GM12864 (cell line): ENCODE data around the gene HTR2C.
"Not testable (repeated sequence)": the region's sequence is repeated elsewhere in the genome, so short reads cannot be mapped to it uniquely, and the experiment has no call there.

Experiments used
- DNase-seq: peaks from one replicate; pipeline ENCODE4 v3.0.0-alpha.2; 2011; ENCODE audit warnings: low read depth
- H3K4me3 ChIP-seq: 2 replicates; pipeline ENCODE4 v1.5.1; 2011; ENCODE audit warnings: mild to moderate bottlenecking, low read depth, low read length, control low read depth
- CTCF ChIP-seq: IDR thresholded peaks from 2 replicates; pipeline ENCODE4 v1.5.1; 2011; ENCODE audit warnings: low read depth, mild to moderate bottlenecking, moderate library complexity, low read length, control low read depth, inconsistent platforms; ENCODE audit errors: missing control alignments

Gene HTR2C

DNA sequence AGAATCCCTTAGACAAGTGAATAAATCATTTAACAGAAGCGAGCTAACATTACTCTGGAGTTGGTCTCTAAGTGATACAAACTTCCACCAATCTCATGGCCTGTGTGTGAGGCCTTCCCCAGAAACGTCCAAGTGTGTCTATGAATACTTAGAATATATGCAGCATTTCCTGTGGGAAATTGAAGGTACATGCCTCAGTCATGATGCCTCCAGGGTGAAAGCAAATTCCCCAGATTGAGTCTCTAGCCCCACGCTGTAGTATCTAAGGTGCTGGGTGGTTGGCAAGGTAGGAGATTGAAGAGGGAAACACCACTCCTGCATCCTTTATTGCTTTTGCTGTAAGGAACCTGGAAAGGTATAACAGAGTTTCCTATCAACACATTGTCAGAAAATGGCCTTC, 319.7 kb downstream of the HTR2C start:
- TF ChIP-seq CTCF, result no peak
- no peak for DNase-seq
- no peak overlapping the region for H3K4me3 ChIP-seq

DNA sequence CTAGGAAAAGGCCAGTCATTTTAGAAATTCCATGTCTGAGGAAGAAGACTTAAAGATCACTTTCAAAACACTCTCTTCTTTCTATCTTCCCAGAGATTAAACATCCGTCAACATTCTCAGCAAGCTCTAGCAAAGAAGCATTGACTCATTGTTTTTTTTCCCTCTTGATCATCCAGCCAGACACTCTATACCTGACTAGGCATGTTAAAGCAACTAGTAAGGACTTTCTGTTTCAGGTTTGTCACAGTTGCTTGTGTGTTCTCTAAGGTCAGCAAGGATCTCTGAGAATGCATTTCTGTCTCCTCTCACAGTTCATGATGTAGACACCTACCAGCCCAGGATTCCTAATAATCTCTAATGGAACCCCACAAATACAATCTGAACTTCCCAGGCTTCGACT, 321.4 kb downstream of the HTR2C start:
- no peak for TF ChIP-seq CTCF
- no peak for DNase-seq
- H3K4me3 ChIP-seq, result no peak overlapping the region

DNA sequence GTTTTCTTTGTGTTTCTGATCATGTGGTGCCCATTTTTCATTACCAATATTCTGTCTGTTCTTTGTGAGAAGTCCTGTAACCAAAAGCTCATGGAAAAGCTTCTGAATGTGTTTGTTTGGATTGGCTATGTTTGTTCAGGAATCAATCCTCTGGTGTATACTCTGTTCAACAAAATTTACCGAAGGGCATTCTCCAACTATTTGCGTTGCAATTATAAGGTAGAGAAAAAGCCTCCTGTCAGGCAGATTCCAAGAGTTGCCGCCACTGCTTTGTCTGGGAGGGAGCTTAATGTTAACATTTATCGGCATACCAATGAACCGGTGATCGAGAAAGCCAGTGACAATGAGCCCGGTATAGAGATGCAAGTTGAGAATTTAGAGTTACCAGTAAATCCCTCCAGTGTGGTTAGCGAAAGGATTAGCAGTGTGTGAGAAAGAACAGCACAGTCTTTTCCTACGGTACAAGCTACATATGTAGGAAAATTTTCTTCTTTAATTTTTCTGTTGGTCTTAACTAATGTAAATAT, 323.2 kb downstream of the HTR2C start:
- no peak overlapping the region for H3K4me3 ChIP-seq
- no peak for TF ChIP-seq CTCF
- no peak for DNase-seq

GRCh38 chrX:114924423-114924822, 340.5 kb downstream of the HTR2C start:
- H3K4me3 ChIP-seq, result no peak overlapping the region
- DNase-seq, result no peak
- no peak for TF ChIP-seq CTCF

DNA sequence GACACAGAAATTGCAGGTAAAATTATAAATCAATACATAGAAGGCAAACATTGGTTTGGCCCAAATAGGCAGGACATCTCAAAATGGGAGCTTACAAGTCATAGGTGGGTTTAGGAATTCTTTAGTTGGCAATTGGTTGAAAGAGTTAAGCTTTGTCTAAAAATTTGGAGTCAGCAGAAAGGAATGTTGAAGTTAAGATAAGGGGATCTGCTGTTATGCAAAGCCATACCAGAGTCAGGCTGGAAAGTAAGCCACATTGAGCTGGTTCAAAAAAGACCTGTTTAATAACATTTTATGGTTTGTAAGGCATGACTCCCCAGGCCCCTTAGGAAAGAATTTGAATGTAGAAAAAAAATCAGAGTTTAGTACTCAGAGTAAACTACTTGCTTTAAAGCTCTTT, 341.0 kb downstream of the HTR2C start:
- DNase-seq, result no peak
- H3K4me3 ChIP-seq, result no peak overlapping the region
- no peak for TF ChIP-seq CTCF

- no peak overlapping the region for H3K4me3 ChIP-seq
- no peak for TF ChIP-seq CTCF
- no peak for DNase-seq
Measured at GRCh38 chrX:114930227-114930626, 346.3 kb downstream of the HTR2C start.

DNA sequence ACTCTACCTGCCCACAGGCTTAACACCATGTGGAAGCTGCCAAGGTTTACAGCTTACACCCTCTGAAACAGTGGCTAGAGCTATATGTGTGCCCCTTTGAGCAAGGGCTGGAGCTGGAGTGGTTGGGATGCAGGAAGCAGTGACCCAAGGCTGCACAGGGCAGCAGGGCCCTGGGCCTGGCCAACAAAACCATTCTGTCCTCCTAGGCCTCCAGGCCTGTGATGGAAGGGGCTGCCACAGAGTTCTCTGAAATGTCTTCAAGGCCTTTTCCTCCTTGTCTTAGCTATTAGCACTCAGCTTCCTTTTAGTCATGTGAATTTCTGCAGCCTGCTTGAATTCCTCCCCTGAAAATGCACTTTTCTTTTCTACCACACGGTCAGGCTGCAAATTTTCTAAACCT, 348.7 kb downstream of the HTR2C start:
- no peak overlapping the region for H3K4me3 ChIP-seq
- no peak for TF ChIP-seq CTCF
- no peak for DNase-seq

- not testable (repeated sequence) for DNase-seq, H3K4me3 ChIP-seq
Measured at GRCh38 chrX:114933291-114933690, 349.4 kb downstream of the HTR2C start.

DNA sequence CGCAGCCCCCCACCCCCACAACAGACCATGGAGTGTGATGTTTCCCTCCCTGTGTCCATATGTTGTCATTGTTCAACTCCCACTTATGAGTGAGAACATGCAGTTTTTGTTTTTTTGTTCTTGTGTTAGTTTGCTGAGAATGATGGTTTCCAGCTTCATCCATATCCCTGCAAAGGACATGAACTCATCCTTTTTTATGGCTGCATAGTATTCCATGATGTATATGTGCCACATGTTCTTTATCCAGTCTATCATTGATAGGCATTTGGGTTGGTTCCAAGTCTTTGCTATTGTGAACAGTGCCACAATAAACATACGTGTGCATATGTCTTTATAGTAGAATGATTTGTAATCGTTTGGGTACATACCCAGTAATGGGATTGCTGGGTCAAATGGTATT, 353.2 kb downstream of the HTR2C start:
- not testable (repeated sequence) for DNase-seq, H3K4me3 ChIP-seq
